HFF-Myc (cell line): ENCODE results near the gene SLC45A1.

Experiments used
- DNase-seq: peaks from one replicate; pipeline ENCODE4 v3.0.0-alpha.2; 2011; ENCODE audit warnings: low read depth; ENCODE audit errors: extremely low read depth
- H3K4me3 ChIP-seq: replicated peaks from 2 replicates; pipeline ENCODE4 v1.5.1; 2011; ENCODE audit warnings: low read depth, mild to moderate bottlenecking, control low read depth, low read length
- CTCF ChIP-seq: IDR thresholded peaks from 2 replicates; pipeline ENCODE4 v1.5.1; 2012; ENCODE audit warnings: mild to moderate bottlenecking, low read depth, low read length, control low read depth; ENCODE audit errors: missing control alignments

The SLC45A1 gene

GRCh38 chr1:8388732-8389562 is 71.0 kb downstream of the SLC45A1 start:
- no peak for TF ChIP-seq CTCF
- no peak for DNase-seq

GRCh38 chr1:8389958-8390535 is 72.1 kb downstream of the SLC45A1 start:
- TF ChIP-seq CTCF: no peak
- no peak overlapping the region for H3K4me3 ChIP-seq
- DNase-seq: no peak

More at GRCh38 chr1:8388732-8389562, 71.0 kb downstream of the SLC45A1 start:
- no peak overlapping the region for H3K4me3 ChIP-seq

GRCh38 chr1:8390707-8391106 is 72.8 kb downstream of the SLC45A1 start:
- DNase-seq: no peak
- TF ChIP-seq CTCF: no peak
- no peak overlapping the region for H3K4me3 ChIP-seq

- DNase-seq: no peak
- no peak overlapping the region for H3K4me3 ChIP-seq
- TF ChIP-seq CTCF: no peak
Observed at GRCh38 chr1:8392522-8392921, 74.6 kb downstream of the SLC45A1 start.
